BJ (cell line): ENCODE data around the gene CLVS2. TPM values are rescaled to one million over a fixed set of nuclear protein-coding genes. Genes with fewer than 3 reads are reported as not detected.

Experiments used
- CTCF ChIA-PET: fragments of 350-600 bp; formaldehyde crosslinking; extraction: SDS; loops from one replicate; lab custom pipeline; 2021; ENCODE audit warnings: antibody characterized with exemption, inconsistent platforms; lab: Yijun Ruan, JAX
- POLR2A ChIA-PET: fragments of 300-600 bp; sonication (Branson Sonifier 250); formaldehyde crosslinking; extraction: SDS; loops from one replicate; lab custom pipeline; 2021; ENCODE audit warnings: antibody characterized with exemption; lab: Charles Lee
- DNase-seq: peaks from one replicate; pipeline ENCODE4 v3.0.0-alpha.2; 2011; ENCODE audit warnings: low read depth
- H3K27me3 ChIP-seq: 2 replicates; pipeline ENCODE4 v1.6.0; 2011; ENCODE audit warnings: low read length; ENCODE audit not compliant: control insufficient read depth, insufficient read depth
- H3K36me3 ChIP-seq: 2 replicates; pipeline ENCODE4 v1.5.1; 2011; ENCODE audit warnings: low read length; ENCODE audit not compliant: control insufficient read depth, insufficient read depth
- H3K4me3 ChIP-seq: 2 replicates; pipeline ENCODE4 v1.5.1; 2011; ENCODE audit warnings: low read depth, mild to moderate bottlenecking, control low read depth, low read length
- CTCF ChIP-seq: IDR thresholded peaks from 2 replicates; pipeline ENCODE4 v1.5.1; 2011; ENCODE audit warnings: low read depth, mild to moderate bottlenecking, control low read depth, inconsistent platforms, low read length, moderate library complexity; ENCODE audit not compliant: insufficient read depth
- polyA minus RNA-seq: library from RNA; depleted of rRNA, polyadenylated mRNA; stranded (reverse); fragments of >200 nt; gene quantifications from 2 replicates; pipeline ENCODE4 v1.2.3, GENCODE V29; 2011; rRNA and poly(A)+ RNA removed
- polyA plus RNA-seq: library from polyadenylated mRNA; depleted of rRNA; stranded (reverse); fragments of >200 nt; gene quantifications from 2 replicates; pipeline ENCODE4 v1.2.3, GENCODE V29; 2011; rRNA removed

Gene CLVS2
- polyA plus RNA-seq (under 0.01 TPM in 1 of 2 replicates, not detected in the other), polyA minus RNA-seq (not detected in 2 replicates)

GRCh38 chr6:122995921-122996793 is at the start of gene CLVS2:
CLVS2 (plus strand) TSS chr6:122996235; CDS start chr6:122997778, 1,543 bp downstream.
- Histone ChIP-seq H3K27me3 (no peaks in the 10 kb centered on the region), H3K36me3 (no peaks in the 10 kb centered on the region), H3K4me3 (peak within 1 kb of the TSS; percentile 13; the same call in 1 of the 2 replicates)
- no peak for DNase-seq
- no peak for TF ChIP-seq CTCF
- ChIA-PET CTCF (no interaction called here), POLR2A (no interaction called here)

GRCh38 chr6:122947355-122947754 is 48.7 kb upstream of the CLVS2 start:
- ChIA-PET CTCF (interaction anchor here (1.3 kb wide), 1 partner anchor 78 kb away, joined by 3 read pairs; no protein-coding TSS in a partner anchor), POLR2A (no interaction called here)
- no peak for TF ChIP-seq CTCF

GRCh38 chr6:122953766-122954165 is 42.3 kb upstream of the CLVS2 start:
- ChIA-PET POLR2A (no interaction called here), CTCF (no interaction called here)
- DNase-seq, result no peak
- Histone ChIP-seq H3K4me3 (no peak overlapping the region), H3K27me3 (no peaks in the 10 kb centered on the region), H3K36me3 (no peaks in the 10 kb centered on the region)
- TF ChIP-seq CTCF, result no peak

More at GRCh38 chr6:122947355-122947754, 48.7 kb upstream of the CLVS2 start:
- no peak for DNase-seq
- no peak overlapping the region for H3K4me3 ChIP-seq
- H3K36me3 ChIP-seq, result no peaks in the 10 kb centered on the region
- H3K27me3 ChIP-seq, result no peaks in the 10 kb centered on the region

GRCh38 chr6:122956376-122956775 is 39.7 kb upstream of the CLVS2 start:
- no peaks in the 10 kb centered on the region for H3K36me3 ChIP-seq
- no peak for TF ChIP-seq CTCF
- DNase-seq, result no peak
- ChIA-PET CTCF (no interaction called here), POLR2A (no interaction called here)
- no peak overlapping the region for H3K4me3 ChIP-seq
- H3K27me3 ChIP-seq, result no peaks in the 10 kb centered on the region

GRCh38 chr6:122962000-122962624 is 33.9 kb upstream of the CLVS2 start:
- H3K27me3 ChIP-seq, result no peaks in the 10 kb centered on the region
- ChIA-PET POLR2A (no interaction called here), CTCF (no interaction called here)
- H3K36me3 ChIP-seq, result no peaks in the 10 kb centered on the region
- H3K4me3 ChIP-seq, result no peak overlapping the region
- TF ChIP-seq CTCF, result no peak
- DNase-seq, result no peak
